RWPE1 (cell line): ENCODE measurements around the gene TMEM89.

Experiments used
- CTCF ChIA-PET: fragments of 350-600 bp; sonication (Branson Sonifier 250); formaldehyde crosslinking; extraction: SDS; loops from one replicate; lab custom pipeline; 2021; lab: Yijun Ruan, JAX
- POLR2A ChIA-PET: fragments of 400-600 bp; formaldehyde crosslinking; extraction: SDS; loops from one replicate; lab custom pipeline; 2020; ENCODE audit warnings: antibody characterized with exemption; ENCODE audit not compliant: low non-redundant PET; lab: Yijun Ruan, JAX
- DNase-seq: peaks from one replicate; pipeline ENCODE4 v3.0.0; 2012; ENCODE audit warnings: low spot score
- H3K27ac ChIP-seq: fragments of 450-650 bp; 2 replicates; pipeline ENCODE4 v1.5.1; 2017
- CTCF ChIP-seq: fragments of 450-650 bp; conservative IDR thresholded peaks from 2 replicates; pipeline ENCODE4 v1.5.1; 2017; ENCODE audit warnings: low read depth, mild to moderate bottlenecking

TMEM89 gene

GRCh38 chr3:48595075-48595525 is 26.5 kb downstream of the TMEM89 start, which contains the start of gene COL7A1:
TSS of gene COL7A1 (minus strand) at chr3:48595329. CDS start at chr3:48595159, 170 bp downstream.
- ChIA-PET POLR2A (no interaction called here), CTCF (no interaction called here)
- peak within 1 kb of the TSS; percentile 100 for H3K27ac ChIP-seq
- peak; percentile 83 for DNase-seq
- TF ChIP-seq CTCF = no peak

- no peak for DNase-seq
- TF ChIP-seq CTCF = no peak
- H3K27ac ChIP-seq = peak overlapping the region; percentile 100
- ChIA-PET CTCF (no interaction called here), POLR2A (no interaction called here)
These were observed 27.0 kb downstream of the TMEM89 start for GRCh38 chr3:48594417-48595049.

- no peak for DNase-seq
- POLR2A ChIA-PET = no interaction called here
- H3K27ac ChIP-seq = peak overlapping the region; percentile 100
- CTCF ChIA-PET = no interaction called here
- TF ChIP-seq CTCF = no peak
These were observed 28.2 kb downstream of the TMEM89 start for GRCh38 chr3:48593337-48593736.

- peak overlapping the region; percentile 100 for H3K27ac ChIP-seq
- DNase-seq = no peak
- ChIA-PET CTCF (no interaction called here), POLR2A (no interaction called here)
- no peak for TF ChIP-seq CTCF
These were observed 29.0 kb downstream of the TMEM89 start for GRCh38 chr3:48592519-48593087.

GRCh38 chr3:48591886-48592518 is 29.6 kb downstream of the TMEM89 start:
- no peak for DNase-seq
- peak overlapping the region; percentile 100 for H3K27ac ChIP-seq
- ChIA-PET POLR2A (no interaction called here), CTCF (no interaction called here)
- TF ChIP-seq CTCF = no peak

- TF ChIP-seq CTCF = no peak
- ChIA-PET CTCF (no interaction called here), POLR2A (no interaction called here)
- DNase-seq = no peak
- peak overlapping the region; percentile 100 for H3K27ac ChIP-seq
These were observed 30.1 kb downstream of the TMEM89 start for GRCh38 chr3:48591436-48591835.
